GM19035 (cell line): ENCODE measurements around the gene FBXO21.
A peak's percentile ranks its signal among the peaks of the same experiment; 100 is the strongest.
"Not testable (repeated sequence)": the region's sequence is repeated elsewhere in the genome, so short reads cannot be mapped to it uniquely, and the experiment has no call there.

ENCODE experiments used
- ATAC-seq: cut with Tn5 transposase; IDR thresholded peaks from one replicate; pipeline ENCODE4 v1.9.1; 2021; ENCODE audit not compliant: unreplicated experiment

The FBXO21 gene

DNA sequence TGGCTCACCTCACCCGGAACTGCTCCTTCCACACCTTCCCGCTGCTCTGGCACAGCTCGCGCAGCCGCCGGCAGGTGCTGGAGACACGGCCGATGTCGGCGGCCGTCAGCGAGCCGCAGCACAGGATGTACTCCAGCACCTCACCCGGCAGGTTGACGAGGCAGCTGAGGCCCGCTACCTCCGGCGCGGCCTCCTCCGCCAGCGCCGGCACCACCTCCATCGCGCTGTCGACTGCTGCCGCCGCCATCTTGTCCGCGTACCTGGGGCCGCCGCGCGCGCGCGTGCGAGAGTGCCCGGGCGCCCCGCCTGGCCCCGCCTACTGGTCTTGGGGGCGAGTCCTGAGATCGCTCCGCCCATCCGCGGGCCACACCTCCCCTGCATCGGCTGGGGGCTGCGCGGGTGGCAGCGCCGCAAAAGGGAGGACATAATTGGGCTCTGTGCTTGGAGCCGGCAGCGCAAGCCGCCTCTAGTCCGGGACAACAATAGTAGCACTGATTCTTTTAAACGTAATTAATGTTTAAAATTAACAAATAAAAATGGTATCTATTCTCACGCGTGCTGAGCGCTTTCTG is at the start of gene FBXO21:
TSS of gene FBXO21 (minus strand) at position 261 of the 572 bp plus-strand sequence. CDS start at position 247, 14 bp downstream.
- ATAC-seq, result peak; percentile 93

GRCh38 chr12:117236456-117237001 is 46.3 kb upstream of the FBXO21 start:
- no peak for ATAC-seq

- no peak for ATAC-seq
These were observed 45.0 kb upstream of the FBXO21 start for GRCh38 chr12:117235261-117235660.

GRCh38 chr12:117234441-117234840 is 44.2 kb upstream of the FBXO21 start:
- ATAC-seq, result no peak

GRCh38 chr12:117231750-117232149 is 41.5 kb upstream of the FBXO21 start:
- no peak for ATAC-seq

- ATAC-seq, result no peak
These were observed 38.0 kb upstream of the FBXO21 start for GRCh38 chr12:117228239-117228638.

GRCh38 chr12:117227000-117227653 is 36.9 kb upstream of the FBXO21 start:
- ATAC-seq, result no peak

- ATAC-seq, result no peak
These were observed 36.2 kb upstream of the FBXO21 start for GRCh38 chr12:117226505-117226904.

DNA sequence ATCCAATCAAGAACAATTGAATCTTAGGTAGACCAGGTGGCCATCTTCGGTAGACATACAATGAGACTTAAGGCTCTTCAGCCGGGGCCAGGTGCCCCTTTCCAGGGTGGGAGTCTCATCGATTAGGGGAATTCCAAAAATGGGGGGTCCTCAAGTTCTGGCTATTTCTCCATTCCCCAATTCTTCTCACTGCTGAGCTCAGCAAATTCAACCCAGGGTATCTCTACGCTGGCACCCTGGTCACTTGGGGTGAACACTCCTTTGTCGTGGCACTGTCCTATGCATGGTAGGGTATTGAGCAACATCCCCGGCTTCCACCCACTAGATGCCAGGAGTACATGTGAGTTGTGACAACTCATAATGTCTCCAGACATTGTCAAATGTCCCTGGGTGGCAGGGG is 34.9 kb upstream of the FBXO21 start:
- no peak for ATAC-seq

DNA sequence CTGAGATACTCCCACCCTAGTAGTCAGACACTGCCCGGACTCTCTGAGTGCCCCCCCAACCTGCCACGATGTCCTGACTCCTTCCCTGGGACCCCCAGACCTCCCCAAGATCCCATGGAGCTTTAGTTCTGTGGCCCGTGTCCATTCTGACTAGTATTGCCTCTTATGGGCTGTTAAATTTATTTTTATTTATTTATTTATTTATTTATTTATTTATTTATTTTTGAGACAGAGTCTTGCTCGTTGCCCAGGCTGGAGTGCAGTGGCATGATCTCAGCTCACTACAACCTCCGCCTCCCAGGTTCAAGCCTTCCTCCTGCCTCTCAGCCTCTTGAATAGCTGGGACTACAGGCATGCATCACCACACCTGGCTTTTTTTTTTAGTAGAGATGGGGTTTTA is 30.7 kb upstream of the FBXO21 start:
- not testable (repeated sequence) for ATAC-seq

- no peak for ATAC-seq
These were observed 27.9 kb upstream of the FBXO21 start for GRCh38 chr12:117218149-117218548.

GRCh38 chr12:117216686-117217085 is 26.4 kb upstream of the FBXO21 start:
- ATAC-seq, result no peak

DNA sequence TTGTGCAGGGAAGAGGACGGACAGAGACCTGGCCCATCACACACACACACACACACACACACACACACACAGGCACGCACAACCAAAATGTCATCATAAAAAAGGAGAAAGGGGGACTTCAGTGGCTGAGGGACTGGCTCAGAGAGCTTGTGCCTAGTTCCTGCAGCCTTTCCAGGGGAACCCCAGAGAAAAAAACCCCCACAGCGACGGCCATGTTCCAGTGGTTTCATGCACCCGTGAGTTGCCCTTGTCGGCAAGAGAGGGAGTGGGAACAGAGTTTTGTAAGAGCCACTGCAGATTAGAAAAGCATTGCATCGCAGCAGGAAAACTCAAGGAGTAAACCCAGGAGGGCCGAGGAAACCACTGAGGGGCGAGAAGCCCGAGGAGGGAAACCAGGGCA is 24.5 kb upstream of the FBXO21 start:
- no peak for ATAC-seq

DNA sequence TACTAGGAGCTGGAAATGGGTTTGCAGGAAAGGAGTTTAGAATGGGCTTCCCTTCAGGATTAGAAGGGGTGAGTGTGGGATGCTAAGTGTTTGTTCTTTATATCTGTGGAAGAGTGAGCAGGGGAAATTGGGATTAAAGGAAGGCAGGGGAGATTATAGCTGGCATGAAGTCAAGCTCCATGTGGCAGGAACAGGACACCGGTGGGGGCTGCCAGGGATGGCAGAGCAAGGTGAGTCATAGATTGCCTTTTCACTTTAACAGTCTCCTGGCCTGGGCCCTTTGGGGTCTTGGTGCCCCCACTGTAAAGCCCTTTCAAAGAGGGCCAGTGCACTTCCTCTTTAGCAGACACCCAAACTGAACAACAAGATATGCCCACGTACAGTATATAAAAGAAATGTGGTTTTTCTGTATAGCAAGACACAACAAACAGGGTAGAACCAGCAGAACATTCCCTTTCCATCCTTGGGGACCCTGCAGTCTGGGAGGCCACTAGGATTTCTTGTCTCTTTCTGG is 23.1 kb upstream of the FBXO21 start:
- no peak for ATAC-seq

- no peak for ATAC-seq
These were observed 22.4 kb upstream of the FBXO21 start for GRCh38 chr12:117212563-117213190.

- no peak for ATAC-seq
These were observed 20.1 kb upstream of the FBXO21 start for GRCh38 chr12:117210266-117210918.

GRCh38 chr12:117209626-117210025 is 19.4 kb upstream of the FBXO21 start:
- ATAC-seq, result no peak

DNA sequence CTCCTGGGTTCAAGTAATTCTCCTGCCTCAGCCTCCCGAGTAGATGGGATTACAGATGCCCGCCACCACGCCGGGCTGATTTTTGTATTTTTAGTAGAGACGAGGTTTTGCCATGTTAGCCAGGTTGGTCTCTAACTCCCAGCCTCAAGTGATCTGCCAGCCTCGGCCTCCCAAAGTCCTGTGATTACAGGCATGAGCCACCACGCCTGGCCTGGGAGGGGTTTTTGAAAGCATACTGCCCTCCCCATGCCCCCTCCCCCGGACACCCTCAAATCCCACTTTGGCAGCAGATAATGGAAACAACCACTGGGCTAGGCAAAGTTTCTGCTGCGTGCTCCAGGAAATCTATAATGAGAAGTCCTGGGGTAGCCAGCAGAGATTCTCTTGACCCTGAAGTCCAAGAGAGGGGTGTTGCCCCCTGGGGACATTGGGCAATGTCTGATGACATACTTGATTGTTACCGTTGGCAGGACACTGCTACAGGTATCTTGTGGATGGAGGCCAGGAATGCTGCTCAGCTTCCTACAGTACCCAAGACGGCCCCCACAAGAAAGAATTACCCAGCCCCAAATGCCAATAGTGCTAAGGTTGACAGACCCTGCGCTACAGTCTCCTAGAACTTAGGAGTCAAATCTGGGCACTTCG is 18.7 kb upstream of the FBXO21 start:
- ATAC-seq, result no peak

- ATAC-seq, result no peak
These were observed 17.9 kb upstream of the FBXO21 start for GRCh38 chr12:117208206-117208605.

GRCh38 chr12:117207675-117208074 is 17.4 kb upstream of the FBXO21 start:
- no peak for ATAC-seq

DNA sequence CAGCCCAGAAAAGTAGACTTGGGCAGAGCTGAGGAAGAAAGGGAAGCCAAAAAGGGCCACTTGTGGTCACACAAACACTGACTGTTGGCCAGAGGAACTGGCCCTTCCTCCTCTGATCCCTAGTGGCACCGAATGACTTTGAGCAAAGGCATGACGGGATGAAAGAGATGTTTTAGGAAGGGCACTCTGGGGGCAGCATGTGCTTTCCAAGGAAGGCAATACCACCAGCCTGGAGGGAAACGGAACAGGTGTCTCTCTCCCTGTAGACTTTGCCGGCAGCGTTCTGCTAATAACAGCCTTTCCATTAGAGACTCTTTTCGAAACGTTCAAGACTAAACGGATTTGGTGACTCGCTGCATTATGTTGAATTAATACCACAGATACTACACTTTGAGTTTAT is 12.3 kb upstream of the FBXO21 start:
- no peak for ATAC-seq
